ENCODE measurements around the gene PPP2R2C. TPM values are rescaled to one million over a fixed set of nuclear protein-coding genes. Genes with fewer than 3 reads are reported as not detected.

PPP2R2C gene
- total and polyA plus RNA-seq, 10 of the 15 experiments (the other 5 are each of a cell fraction or from before 2014, with no cell fraction given), result 0.13 to 0.15 TPM; not detected in 8

- ATAC-seq (no peak), FAIRE-seq (no peak), DNase-seq (ENCODE audit: low read depth, low spot score) (no peak)
- Histone ChIP-seq H2AFZ (ENCODE audit: control insufficient read depth, low read depth, low read length) (no peak overlapping the region), H3K79me2 (ENCODE audit: control insufficient read depth, insufficient read depth, low read length) (no peaks in the 10 kb centered on the region), H4K20me1 (ENCODE audit: control insufficient read depth, insufficient read depth) (no peaks in the 10 kb centered on the region), H3K27me3 (replicated peaks in 1 of 2; ENCODE audit: control insufficient read depth in 2 of 2, insufficient read depth in 2 of 2, low read length in 1 of 2) (no peaks in the 10 kb centered on the region; a peak in 2 of 4 replicates), H3K4me1 (ENCODE audit: control insufficient read depth, insufficient read depth, low read length) (no peaks in the 10 kb centered on the region), H3K4me3 (no peak overlapping the region), H3K27ac (ENCODE audit: control insufficient read depth, insufficient read depth) (no peak overlapping the region), H3K9ac (ENCODE audit: control insufficient read depth, insufficient read depth, low read length) (no peak overlapping the region), H3K4me2 (ENCODE audit: control insufficient read depth, insufficient read depth) (no peak overlapping the region), H3K36me3 (ENCODE audit: control insufficient read depth in 2 of 2, insufficient read depth in 2 of 2, low read length in 1 of 2) (no peaks in the 10 kb centered on the region), H3K9me3 (replicated peaks; ENCODE audit: control insufficient read depth, insufficient read depth, low read length) (no peaks in the 10 kb centered on the region; the same call in 2 of the 3 replicates)
- in situ Hi-C loops (cut with MboI), result no loop called here
- RAD21 ChIA-PET (ENCODE audit: unreplicated experiment), result interaction anchor here (0.7 kb wide), 1 partner anchor 447 kb away, joined by 3 read pairs; no protein-coding TSS in a partner anchor
- intact Hi-C loops (cut with micrococcal nuclease; ENCODE audit: unreplicated experiment), result no loop called here
- WGBS (ENCODE audit: insufficient coverage, insufficient replicate concordance, low lambda C conversion rate, missing lambda C conversion rate), result 43% methylated on average over 4 of the region's 4 CpGs
- SMC1A ChIA-PET (ENCODE audit: uncharacterized antibody, unreplicated experiment), result no interaction called here
- CTCF ChIA-PET, result no interaction called here
- no TSS peak for BruUV-seq (replicated peaks)
- POLR2A ChIA-PET, result no interaction called here
- TF ChIP-seq, protein P1, sequence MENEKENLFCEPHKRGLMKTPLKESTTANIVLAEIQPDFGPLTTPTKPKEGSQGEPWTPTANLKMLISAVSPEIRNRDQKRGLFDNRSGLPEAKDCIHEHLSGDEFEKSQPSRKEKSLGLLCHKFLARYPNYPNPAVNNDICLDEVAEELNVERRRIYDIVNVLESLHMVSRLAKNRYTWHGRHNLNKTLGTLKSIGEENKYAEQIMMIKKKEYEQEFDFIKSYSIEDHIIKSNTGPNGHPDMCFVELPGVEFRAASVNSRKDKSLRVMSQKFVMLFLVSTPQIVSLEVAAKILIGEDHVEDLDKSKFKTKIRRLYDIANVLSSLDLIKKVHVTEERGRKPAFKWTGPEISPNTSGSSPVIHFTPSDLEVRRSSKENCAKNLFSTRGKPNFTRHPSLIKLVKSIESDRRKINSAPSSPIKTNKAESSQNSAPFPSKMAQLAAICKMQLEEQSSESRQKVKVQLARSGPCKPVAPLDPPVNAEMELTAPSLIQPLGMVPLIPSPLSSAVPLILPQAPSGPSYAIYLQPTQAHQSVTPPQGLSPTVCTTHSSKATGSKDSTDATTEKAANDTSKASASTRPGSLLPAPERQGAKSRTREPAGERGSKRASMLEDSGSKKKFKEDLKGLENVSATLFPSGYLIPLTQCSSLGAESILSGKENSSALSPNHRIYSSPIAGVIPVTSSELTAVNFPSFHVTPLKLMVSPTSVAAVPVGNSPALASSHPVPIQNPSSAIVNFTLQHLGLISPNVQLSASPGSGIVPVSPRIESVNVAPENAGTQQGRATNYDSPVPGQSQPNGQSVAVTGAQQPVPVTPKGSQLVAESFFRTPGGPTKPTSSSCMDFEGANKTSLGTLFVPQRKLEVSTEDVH (IDR thresholded peaks at IDR 0.05; ENCODE audit: low read depth, partially characterized antibody), result no peak
- TF ChIP-seq NFYB (IDR thresholded peaks at IDR 0.05; ENCODE audit: insufficient read depth, low read depth, low read length), result peak; percentile 61; the same call in 1 of the 2 replicates
Measured at GRCh38 chr4:6408263-6408662, 64.2 kb downstream of the PPP2R2C start.

DNA sequence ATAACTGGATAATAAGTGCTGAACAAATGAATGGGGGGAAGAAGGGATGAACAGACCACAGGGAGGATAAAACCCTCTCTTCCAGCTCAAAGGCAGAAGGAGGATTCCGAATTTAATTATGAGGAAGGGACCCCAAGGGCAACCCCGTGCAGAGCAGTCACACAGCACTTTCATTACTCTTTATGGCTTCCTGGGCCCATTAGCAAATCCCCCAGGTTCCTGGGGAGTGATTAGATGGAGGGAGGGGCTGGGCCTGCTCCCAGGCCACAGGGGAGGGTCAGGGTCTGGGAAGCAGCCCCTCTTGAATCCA is 67.1 kb downstream of the PPP2R2C start:
- Histone ChIP-seq H3K27ac (ENCODE audit: control insufficient read depth, insufficient read depth) (no peak overlapping the region), H3K79me2 (ENCODE audit: control insufficient read depth, insufficient read depth, low read length) (no peaks in the 10 kb centered on the region), H3K4me2 (ENCODE audit: control insufficient read depth, insufficient read depth) (no peak overlapping the region), H3K9ac (ENCODE audit: control insufficient read depth, insufficient read depth, low read length) (no peak overlapping the region), H3K4me3 (no peak overlapping the region), H3K27me3 (replicated peaks in 1 of 2; ENCODE audit: control insufficient read depth in 2 of 2, insufficient read depth in 2 of 2, low read length in 1 of 2) (no peaks in the 10 kb centered on the region; a peak in 2 of 4 replicates), H4K20me1 (ENCODE audit: control insufficient read depth, insufficient read depth) (no peaks in the 10 kb centered on the region), H2AFZ (ENCODE audit: control insufficient read depth, low read depth, low read length) (no peak overlapping the region), H3K36me3 (ENCODE audit: control insufficient read depth in 2 of 2, insufficient read depth in 2 of 2, low read length in 1 of 2) (no peaks in the 10 kb centered on the region), H3K4me1 (ENCODE audit: control insufficient read depth, insufficient read depth, low read length) (no peaks in the 10 kb centered on the region), H3K9me3 (replicated peaks; ENCODE audit: control insufficient read depth, insufficient read depth, low read length) (no peaks in the 10 kb centered on the region)
- BruUV-seq (replicated peaks), result no TSS peak
- WGBS (ENCODE audit: insufficient coverage, insufficient replicate concordance, low lambda C conversion rate, missing lambda C conversion rate), result 5% methylated on average over 2 of the region's 2 CpGs
- in situ Hi-C loops (cut with MboI) (no loop called here), intact Hi-C loops (cut with micrococcal nuclease; ENCODE audit: unreplicated experiment) (no loop called here)
- ChIA-PET RAD21 (ENCODE audit: unreplicated experiment) (no interaction called here), SMC1A (ENCODE audit: uncharacterized antibody, unreplicated experiment) (no interaction called here), CTCF (no interaction called here), POLR2A (no interaction called here)
- DNase-seq (ENCODE audit: low read depth, low spot score) (no peak), ATAC-seq (no peak), FAIRE-seq (no peak)
- no peak for TF ChIP-seq SREBF2 (IDR thresholded peaks at IDR 0.05; ENCODE audit: low read length)
- TF ChIP-seq, protein P2, sequence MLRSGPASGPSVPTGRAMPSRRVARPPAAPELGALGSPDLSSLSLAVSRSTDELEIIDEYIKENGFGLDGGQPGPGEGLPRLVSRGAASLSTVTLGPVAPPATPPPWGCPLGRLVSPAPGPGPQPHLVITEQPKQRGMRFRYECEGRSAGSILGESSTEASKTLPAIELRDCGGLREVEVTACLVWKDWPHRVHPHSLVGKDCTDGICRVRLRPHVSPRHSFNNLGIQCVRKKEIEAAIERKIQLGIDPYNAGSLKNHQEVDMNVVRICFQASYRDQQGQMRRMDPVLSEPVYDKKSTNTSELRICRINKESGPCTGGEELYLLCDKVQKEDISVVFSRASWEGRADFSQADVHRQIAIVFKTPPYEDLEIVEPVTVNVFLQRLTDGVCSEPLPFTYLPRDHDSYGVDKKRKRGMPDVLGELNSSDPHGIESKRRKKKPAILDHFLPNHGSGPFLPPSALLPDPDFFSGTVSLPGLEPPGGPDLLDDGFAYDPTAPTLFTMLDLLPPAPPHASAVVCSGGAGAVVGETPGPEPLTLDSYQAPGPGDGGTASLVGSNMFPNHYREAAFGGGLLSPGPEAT (IDR thresholded peaks at IDR 0.05; ENCODE audit: low read depth), result no peak
- TF ChIP-seq, protein P3, sequence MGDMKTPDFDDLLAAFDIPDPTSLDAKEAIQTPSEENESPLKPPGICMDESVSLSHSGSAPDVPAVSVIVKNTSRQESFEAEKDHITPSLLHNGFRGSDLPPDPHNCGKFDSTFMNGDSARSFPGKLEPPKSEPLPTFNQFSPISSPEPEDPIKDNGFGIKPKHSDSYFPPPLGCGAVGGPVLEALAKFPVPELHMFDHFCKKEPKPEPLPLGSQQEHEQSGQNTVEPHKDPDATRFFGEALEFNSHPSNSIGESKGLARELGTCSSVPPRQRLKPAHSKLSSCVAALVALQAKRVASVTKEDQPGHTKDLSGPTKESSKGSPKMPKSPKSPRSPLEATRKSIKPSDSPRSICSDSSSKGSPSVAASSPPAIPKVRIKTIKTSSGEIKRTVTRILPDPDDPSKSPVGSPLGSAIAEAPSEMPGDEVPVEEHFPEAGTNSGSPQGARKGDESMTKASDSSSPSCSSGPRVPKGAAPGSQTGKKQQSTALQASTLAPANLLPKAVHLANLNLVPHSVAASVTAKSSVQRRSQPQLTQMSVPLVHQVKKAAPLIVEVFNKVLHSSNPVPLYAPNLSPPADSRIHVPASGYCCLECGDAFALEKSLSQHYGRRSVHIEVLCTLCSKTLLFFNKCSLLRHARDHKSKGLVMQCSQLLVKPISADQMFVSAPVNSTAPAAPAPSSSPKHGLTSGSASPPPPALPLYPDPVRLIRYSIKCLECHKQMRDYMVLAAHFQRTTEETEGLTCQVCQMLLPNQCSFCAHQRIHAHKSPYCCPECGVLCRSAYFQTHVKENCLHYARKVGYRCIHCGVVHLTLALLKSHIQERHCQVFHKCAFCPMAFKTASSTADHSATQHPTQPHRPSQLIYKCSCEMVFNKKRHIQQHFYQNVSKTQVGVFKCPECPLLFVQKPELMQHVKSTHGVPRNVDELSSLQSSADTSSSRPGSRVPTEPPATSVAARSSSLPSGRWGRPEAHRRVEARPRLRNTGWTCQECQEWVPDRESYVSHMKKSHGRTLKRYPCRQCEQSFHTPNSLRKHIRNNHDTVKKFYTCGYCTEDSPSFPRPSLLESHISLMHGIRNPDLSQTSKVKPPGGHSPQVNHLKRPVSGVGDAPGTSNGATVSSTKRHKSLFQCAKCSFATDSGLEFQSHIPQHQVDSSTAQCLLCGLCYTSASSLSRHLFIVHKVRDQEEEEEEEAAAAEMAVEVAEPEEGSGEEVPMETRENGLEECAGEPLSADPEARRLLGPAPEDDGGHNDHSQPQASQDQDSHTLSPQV (IDR thresholded peaks at IDR 0.05), result no peak

Data from GM12878 (cell line).